ENCODE data around the gene DPEP2. TPM values are rescaled to one million over a fixed set of nuclear protein-coding genes. Genes with fewer than 3 reads are reported as not detected.

DPEP2 gene
- total RNA-seq, 1 donor from 2014 or later: 16.4 TPM

GRCh38 chr16:67951485-67951884 is 47.8 kb downstream of the DPEP2 start:
- Histone ChIP-seq H3K4me1 (peaks cover 6% of the 10 kb centered on the region), H3K36me3 (peaks cover 100% of the 10 kb centered on the region), H3K4me3 (no peak overlapping the region), H3K9me3 (no peaks in the 10 kb centered on the region), H3K27ac (peak overlapping the region; percentile 17), H3K27me3 (no peaks in the 10 kb centered on the region)
- intact Hi-C loops (cut with DNase I): no loop called here
- DNase-seq (no peak), ATAC-seq (peak; percentile 2)
- no peak for TF ChIP-seq CTCF (IDR thresholded peaks at IDR 0.05)

GRCh38 chr16:67950335-67950843 is 48.9 kb downstream of the DPEP2 start:
- no peak for ATAC-seq

GRCh38 chr16:67949645-67950044 is 49.6 kb downstream of the DPEP2 start:
- no peak overlapping the region for H3K27ac ChIP-seq
- H3K27me3 ChIP-seq: no peaks in the 10 kb centered on the region
- intact Hi-C loops (cut with DNase I): no loop called here
- no peak for TF ChIP-seq CTCF (IDR thresholded peaks at IDR 0.05)
- H3K4me1 ChIP-seq: peaks cover 10% of the 10 kb centered on the region
- no peaks in the 10 kb centered on the region for H3K9me3 ChIP-seq
- peaks cover 100% of the 10 kb centered on the region for H3K36me3 ChIP-seq
- DNase-seq (no peak), ATAC-seq (no peak)
- no peak overlapping the region for H3K4me3 ChIP-seq

More at GRCh38 chr16:67950335-67950843, 48.9 kb downstream of the DPEP2 start:
- no peak overlapping the region for H3K4me3 ChIP-seq
- H3K36me3 ChIP-seq: peaks cover 100% of the 10 kb centered on the region
- DNase-seq: no peak
- no peak overlapping the region for H3K27ac ChIP-seq
- intact Hi-C loops (cut with DNase I): no loop called here
- TF ChIP-seq CTCF (IDR thresholded peaks at IDR 0.05): no peak
- no peaks in the 10 kb centered on the region for H3K9me3 ChIP-seq
- H3K27me3 ChIP-seq: no peaks in the 10 kb centered on the region
- peaks cover 6% of the 10 kb centered on the region for H3K4me1 ChIP-seq

- ATAC-seq (no peak), DNase-seq (no peak)
- H3K4me3 ChIP-seq: no peak overlapping the region
- peaks cover 15% of the 10 kb centered on the region for H3K4me1 ChIP-seq
- H3K27me3 ChIP-seq: no peaks in the 10 kb centered on the region
- no peak for TF ChIP-seq CTCF (IDR thresholded peaks at IDR 0.05)
- H3K27ac ChIP-seq: no peak overlapping the region
- intact Hi-C loops (cut with DNase I): no loop called here
- H3K36me3 ChIP-seq: peaks cover 91% of the 10 kb centered on the region
- no peaks in the 10 kb centered on the region for H3K9me3 ChIP-seq
Observed at GRCh38 chr16:67948015-67948414, 51.3 kb downstream of the DPEP2 start.

GRCh38 chr16:67946966-67947558 is 52.2 kb downstream of the DPEP2 start:
- peaks cover 14% of the 10 kb centered on the region for H3K4me1 ChIP-seq

More at GRCh38 chr16:67946966-67947558, 52.2 kb downstream of the DPEP2 start:
- no peaks in the 10 kb centered on the region for H3K9me3 ChIP-seq
- H3K36me3 ChIP-seq: peaks cover 91% of the 10 kb centered on the region
- TF ChIP-seq CTCF (IDR thresholded peaks at IDR 0.05): no peak
- no peak overlapping the region for H3K27ac ChIP-seq
- intact Hi-C loops (cut with DNase I): no loop called here
- no peaks in the 10 kb centered on the region for H3K27me3 ChIP-seq
- no peak for ATAC-seq
- DNase-seq: no peak
- no peak overlapping the region for H3K4me3 ChIP-seq
